CD4-positive, alpha-beta memory T cell (primary cell): ENCODE results near the gene ACSS1. TPM values are rescaled to one million over a fixed set of nuclear protein-coding genes. Genes with fewer than 3 reads are reported as not detected.
A peak's percentile ranks its signal among the peaks of the same experiment; 100 is the strongest.

Experiments used
- CTCF ChIA-PET: fragments of 350-600 bp; sonication (Branson Sonifier 250); formaldehyde crosslinking; loops from one replicate; lab custom pipeline; 2021; ENCODE audit warnings: inconsistent platforms; ENCODE audit not compliant: partially characterized antibody; lab: Charles Lee
- POLR2A ChIA-PET: fragments of 350-600 bp; sonication (Branson Sonifier 250); formaldehyde crosslinking; loops from one replicate; lab custom pipeline; 2021; ENCODE audit not compliant: partially characterized antibody; lab: Charles Lee
- DNase-seq, 5 donors: peaks; one replicate each; pipeline versions ENCODE4 v3.0.0 to v3.0.0-alpha.2; 2020 to 2022; ENCODE audit warnings: mixed read lengths in 1 of 5
- H3K27ac ChIP-seq: one replicate; pipeline ENCODE4 v1.7.0; 2013; ENCODE audit warnings: low read depth, low read length
- H3K27me3 ChIP-seq: 2 replicates; pipeline ENCODE4 v1.7.0; 2013; ENCODE audit warnings: mild to moderate bottlenecking, low read length, moderate library complexity; ENCODE audit not compliant: insufficient read depth
- H3K36me3 ChIP-seq: 2 replicates; pipeline ENCODE4 v1.7.0; 2013; ENCODE audit warnings: mild to moderate bottlenecking, low read length, moderate library complexity; ENCODE audit not compliant: insufficient read depth
- H3K4me1 ChIP-seq: 2 replicates; pipeline ENCODE4 v1.7.0; 2013; ENCODE audit warnings: mild to moderate bottlenecking, low read length, moderate library complexity; ENCODE audit not compliant: insufficient read depth
- H3K4me3 ChIP-seq, 2 donors: one replicate each; pipeline ENCODE4 v1.7.0; 2013; ENCODE audit warnings: low read length in 2 of 2, mild to moderate bottlenecking in 1 of 2
- H3K9me3 ChIP-seq, 2 donors: one replicate each; pipeline ENCODE4 v1.7.0; 2013; ENCODE audit warnings: low read length in 2 of 2, control low read depth in 1 of 2; ENCODE audit not compliant: control insufficient read depth in 1 of 2
- H3K27ac Mint-ChIP-seq, 7 donors: one replicate each; pipeline ENCODE4 v1.8.0; 2020 to 2021; ENCODE audit warnings: mixed read lengths in 7 of 7, mild to moderate bottlenecking in 6 of 7, inconsistent platforms in 3 of 7, moderate library complexity in 3 of 7
- H3K27me3 Mint-ChIP-seq, 2 donors: one replicate each; pipeline ENCODE4 v1.8.0; 2020 to 2021; ENCODE audit warnings: mixed read lengths in 2 of 2
- H3K36me3 Mint-ChIP-seq, 2 donors: one replicate each; pipeline ENCODE4 v1.8.0; 2020 to 2021; ENCODE audit warnings: mixed read lengths in 2 of 2, inconsistent platforms in 1 of 2, mild to moderate bottlenecking in 1 of 2
- H3K4me1 Mint-ChIP-seq, 4 donors: one replicate each; pipeline ENCODE4 v1.8.0; 2020 to 2021; ENCODE audit warnings: mixed read lengths in 4 of 4, mild to moderate bottlenecking in 1 of 4
- H3K4me3 Mint-ChIP-seq, 8 donors: one replicate each; pipeline ENCODE4 v1.8.0; 2020 to 2021; ENCODE audit warnings: mixed read lengths in 8 of 8, mild to moderate bottlenecking in 7 of 8, moderate library complexity in 6 of 8, inconsistent platforms in 3 of 8
- H3K9me3 Mint-ChIP-seq, 8 donors: one replicate each; pipeline ENCODE4 v1.8.0; 2020 to 2021; ENCODE audit warnings: mixed read lengths in 8 of 8, mild to moderate bottlenecking in 5 of 8, inconsistent platforms in 3 of 8, moderate library complexity in 1 of 8
- intact Hi-C: fragments of 100-400 bp; cut with micrococcal nuclease; formaldehyde crosslinking; loops from one replicate; pipeline ENCODE4 v1.15.1; 2023
- polyA plus RNA-seq, 2 donors: library from polyadenylated mRNA; unstranded; fragments of 300-500 nt; fragmentation: Illumina TruSeq; gene quantifications; one replicate each; pipeline ENCODE4 v1.2.3, GENCODE V29; 2021
- total RNA-seq, 2 experiments: library from RNA; stranded (reverse); gene quantifications; one replicate each; pipeline ENCODE4 v1.2.3, GENCODE V29; 2021

Gene ACSS1
- total and polyA plus RNA-seq, 4 experiments from 2014 or later, result 44.6 to 56.5 (median 51.3) TPM

DNA sequence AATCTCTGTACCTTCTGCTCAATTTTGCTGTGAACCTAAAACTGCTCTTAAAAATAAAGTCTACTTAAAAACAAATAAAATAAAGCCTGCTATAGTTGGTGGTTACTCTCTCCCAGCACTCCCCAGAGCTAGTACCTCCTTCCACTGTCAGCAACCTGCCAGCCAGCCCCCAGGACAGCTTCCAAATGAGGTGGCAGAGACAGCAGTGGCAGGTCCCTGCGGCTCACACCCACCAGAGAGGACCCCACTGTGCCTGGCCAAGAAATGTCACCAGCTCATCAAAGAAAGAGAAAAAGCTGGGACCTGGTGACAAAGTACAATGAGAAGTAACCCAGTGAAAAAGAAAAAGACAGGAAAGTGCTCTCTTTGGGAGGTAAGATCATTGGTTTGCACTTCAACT, 80.6 kb downstream of the ACSS1 start:
- Mint-ChIP-seq H3K27ac (peak overlapping the region in 1 of 7 donors; percentile 22), H3K9me3 (peaks cover 0 to 14% (median 6%) of the 10 kb centered on the region in 8 donors), H3K27me3 (no peaks in the 10 kb centered on the region), H3K4me1 (peaks cover 7 to 37% (median 22%) of the 10 kb centered on the region in 4 donors), H3K4me3 (no peak overlapping the region), H3K36me3 (peaks cover 86 to 91% of the 10 kb centered on the region in 2 donors)
- peaks cover 29% of the 10 kb centered on the region for H3K36me3 ChIP-seq
- POLR2A ChIA-PET, result no interaction called here
- CTCF ChIA-PET, result no interaction called here
- H3K27me3 ChIP-seq, result no peaks in the 10 kb centered on the region
- peaks cover 4% of the 10 kb centered on the region for H3K4me1 ChIP-seq
- H3K27ac ChIP-seq, result no peak overlapping the region
- no peak overlapping the region for H3K4me3 ChIP-seq
- no peaks in the 10 kb centered on the region for H3K9me3 ChIP-seq
- intact Hi-C loops, result no loop called here
- no peak for DNase-seq

DNA sequence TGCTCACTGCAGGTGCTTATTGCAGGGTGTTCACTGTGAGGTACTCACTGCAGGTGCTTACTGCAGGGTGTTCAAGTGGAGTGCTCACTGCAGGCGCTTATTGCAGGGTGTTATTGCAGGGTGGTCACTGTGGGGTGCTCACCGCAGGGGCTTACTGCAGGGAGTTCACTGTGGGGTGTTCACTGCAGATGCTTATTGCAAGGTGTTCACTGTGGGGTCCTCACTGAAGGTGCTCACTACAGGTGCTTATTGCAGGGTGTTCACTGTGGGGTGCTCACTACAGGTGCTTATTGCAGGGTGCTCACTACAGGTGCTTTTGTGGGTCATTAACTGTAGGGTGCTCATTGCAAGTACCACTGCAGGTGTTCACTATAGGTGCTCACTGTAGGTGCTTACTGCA, 85.6 kb downstream of the ACSS1 start:
- Mint-ChIP-seq H3K27me3 (no peaks in the 10 kb centered on the region), H3K4me1 (peaks cover 0 to 15% (median 5%) of the 10 kb centered on the region in 4 donors), H3K9me3 (peaks cover 0 to 8% (median 5%) of the 10 kb centered on the region in 8 donors), H3K36me3 (peaks cover 77 to 95% of the 10 kb centered on the region in 2 donors), H3K27ac (no peak overlapping the region), H3K4me3 (no peak overlapping the region)
- H3K36me3 ChIP-seq, result peaks cover 58% of the 10 kb centered on the region
- CTCF ChIA-PET, result no interaction called here
- POLR2A ChIA-PET, result no interaction called here
- no peaks in the 10 kb centered on the region for H3K27me3 ChIP-seq
- no peak overlapping the region for H3K4me3 ChIP-seq
- intact Hi-C loops, result no loop called here
- DNase-seq, result no peak
- H3K27ac ChIP-seq, result no peak overlapping the region
- no peaks in the 10 kb centered on the region for H3K9me3 ChIP-seq
- no peaks in the 10 kb centered on the region for H3K4me1 ChIP-seq

DNA sequence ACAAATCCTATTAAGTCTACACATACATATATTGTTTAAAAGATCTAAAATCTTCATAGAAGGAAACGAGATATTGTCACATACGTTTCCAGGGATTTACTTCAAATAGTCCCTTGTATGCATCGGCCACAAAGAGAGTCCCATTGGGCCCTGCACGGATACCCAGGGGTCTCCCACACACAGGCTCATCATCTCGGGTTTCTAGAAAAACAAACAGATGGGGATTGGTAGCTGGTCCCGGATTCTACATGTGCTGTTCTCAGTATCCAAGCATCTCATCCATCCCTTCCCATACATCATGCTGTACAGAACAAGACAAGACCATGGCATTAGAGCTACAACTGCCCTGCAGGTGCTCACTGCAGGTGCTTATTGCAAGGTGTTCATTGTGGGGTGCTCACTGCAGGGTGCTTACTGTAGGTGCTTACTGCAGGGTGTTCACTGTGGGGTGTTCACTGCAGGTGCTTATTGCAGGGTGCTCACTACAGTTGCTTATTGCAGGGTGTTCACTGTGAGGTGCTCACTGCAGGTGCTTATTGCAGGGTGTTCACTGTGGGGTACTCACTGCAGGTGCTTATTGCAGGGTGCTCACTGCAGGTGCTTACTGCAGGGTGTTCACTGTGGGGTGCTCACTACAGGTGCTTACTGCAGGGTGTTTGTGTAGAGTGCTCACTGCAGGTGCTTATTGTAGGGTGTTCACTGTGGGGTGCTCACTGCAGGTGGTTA, 86.4 kb downstream of the ACSS1 start:
- no peak overlapping the region for H3K4me3 ChIP-seq
- H3K27me3 Mint-ChIP-seq, result no peaks in the 10 kb centered on the region
- H3K27me3 ChIP-seq, result no peaks in the 10 kb centered on the region
- POLR2A ChIA-PET, result no interaction called here
- H3K4me3 Mint-ChIP-seq, result no peak overlapping the region
- intact Hi-C loops, result no loop called here
- no peak overlapping the region for H3K27ac ChIP-seq
- peak overlapping the region in 1 of 7 donors; percentile 37 for H3K27ac Mint-ChIP-seq
- no peaks in the 10 kb centered on the region for H3K9me3 ChIP-seq
- DNase-seq, result no peak
- peaks cover 0 to 7% (median 4%) of the 10 kb centered on the region in 8 donors for H3K9me3 Mint-ChIP-seq
- H3K4me1 Mint-ChIP-seq, result peaks cover 0 to 11% (median 4%) of the 10 kb centered on the region in 4 donors
- H3K36me3 ChIP-seq, result peaks cover 60% of the 10 kb centered on the region
- H3K4me1 ChIP-seq, result no peaks in the 10 kb centered on the region
- CTCF ChIA-PET, result no interaction called here
- peaks cover 71 to 90% of the 10 kb centered on the region in 2 donors for H3K36me3 Mint-ChIP-seq

DNA sequence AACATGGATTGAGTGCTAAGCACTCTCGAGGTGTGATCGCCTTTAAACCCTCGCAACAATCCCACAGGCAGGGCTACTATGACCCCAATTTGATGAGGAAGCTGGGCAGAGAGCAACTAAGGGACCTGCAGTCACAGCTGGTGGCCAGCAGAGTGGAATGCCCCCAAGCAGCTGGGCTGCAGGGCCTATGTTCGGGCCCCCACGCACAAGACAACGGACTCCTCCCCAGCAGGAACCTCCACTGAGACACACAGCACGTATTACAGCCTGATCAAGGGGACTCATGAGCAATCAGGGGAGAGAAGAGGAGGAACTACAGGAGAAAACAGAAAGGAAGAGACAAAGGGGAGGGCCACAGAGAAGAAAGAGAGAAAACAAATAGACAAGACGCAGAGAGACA, 87.2 kb downstream of the ACSS1 start:
- Mint-ChIP-seq H3K27ac (peak overlapping the region in 2 of 7 donors; percentile 4 to 66), H3K4me3 (no peak overlapping the region), H3K9me3 (no peaks in the 10 kb centered on the region), H3K36me3 (peaks cover 70 to 90% of the 10 kb centered on the region in 2 donors), H3K4me1 (peaks cover 0 to 8% (median 2%) of the 10 kb centered on the region in 4 donors), H3K27me3 (no peaks in the 10 kb centered on the region)
- no peaks in the 10 kb centered on the region for H3K4me1 ChIP-seq
- H3K4me3 ChIP-seq, result no peak overlapping the region
- CTCF ChIA-PET, result no interaction called here
- H3K36me3 ChIP-seq, result peaks cover 68% of the 10 kb centered on the region
- intact Hi-C loops, result no loop called here
- H3K27ac ChIP-seq, result no peak overlapping the region
- H3K27me3 ChIP-seq, result no peaks in the 10 kb centered on the region
- no peak for DNase-seq
- POLR2A ChIA-PET, result no interaction called here
- no peaks in the 10 kb centered on the region for H3K9me3 ChIP-seq

DNA sequence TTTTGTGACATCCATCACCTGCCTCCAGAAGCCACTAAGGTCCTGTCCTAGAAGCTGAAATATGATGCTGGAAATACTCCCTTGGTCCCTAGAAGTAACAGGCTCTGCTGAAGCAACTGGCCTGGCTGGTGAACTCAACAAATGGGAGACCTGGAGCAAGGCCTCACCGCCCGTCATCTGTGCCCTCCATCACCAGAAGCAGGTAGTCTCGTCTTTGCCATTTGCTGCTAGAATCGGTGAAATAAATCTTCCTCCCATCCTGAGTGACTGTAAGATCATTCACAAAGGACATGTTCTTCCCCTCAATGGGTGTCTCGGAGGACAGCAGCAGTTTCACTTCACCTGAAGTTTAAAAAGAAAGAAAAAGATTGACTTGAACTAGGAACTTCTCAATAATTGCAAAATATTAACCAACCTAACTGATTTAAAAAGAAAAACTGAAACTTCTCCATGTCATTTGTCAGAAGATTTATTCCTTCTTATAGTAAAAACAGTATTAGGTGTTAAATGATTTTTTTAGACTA, 87.8 kb downstream of the ACSS1 start:
- DNase-seq, result no peak
- H3K4me3 Mint-ChIP-seq, result no peak overlapping the region
- no peaks in the 10 kb centered on the region for H3K4me1 ChIP-seq
- H3K9me3 ChIP-seq, result no peaks in the 10 kb centered on the region
- CTCF ChIA-PET, result no interaction called here
- peaks cover 0 to 4% (median 2%) of the 10 kb centered on the region in 4 donors for H3K4me1 Mint-ChIP-seq
- H3K4me3 ChIP-seq, result no peak overlapping the region
- intact Hi-C loops, result no loop called here
- H3K27me3 ChIP-seq, result no peaks in the 10 kb centered on the region
- POLR2A ChIA-PET, result no interaction called here
- no peak overlapping the region for H3K27ac ChIP-seq
- no peaks in the 10 kb centered on the region for H3K27me3 Mint-ChIP-seq
- peaks cover 73% of the 10 kb centered on the region for H3K36me3 ChIP-seq
- H3K27ac Mint-ChIP-seq, result peak overlapping the region in 5 of 7 donors; percentile 15 to 66 (median 57)
- peaks cover 70 to 90% of the 10 kb centered on the region in 2 donors for H3K36me3 Mint-ChIP-seq
- H3K9me3 Mint-ChIP-seq, result no peaks in the 10 kb centered on the region

DNA sequence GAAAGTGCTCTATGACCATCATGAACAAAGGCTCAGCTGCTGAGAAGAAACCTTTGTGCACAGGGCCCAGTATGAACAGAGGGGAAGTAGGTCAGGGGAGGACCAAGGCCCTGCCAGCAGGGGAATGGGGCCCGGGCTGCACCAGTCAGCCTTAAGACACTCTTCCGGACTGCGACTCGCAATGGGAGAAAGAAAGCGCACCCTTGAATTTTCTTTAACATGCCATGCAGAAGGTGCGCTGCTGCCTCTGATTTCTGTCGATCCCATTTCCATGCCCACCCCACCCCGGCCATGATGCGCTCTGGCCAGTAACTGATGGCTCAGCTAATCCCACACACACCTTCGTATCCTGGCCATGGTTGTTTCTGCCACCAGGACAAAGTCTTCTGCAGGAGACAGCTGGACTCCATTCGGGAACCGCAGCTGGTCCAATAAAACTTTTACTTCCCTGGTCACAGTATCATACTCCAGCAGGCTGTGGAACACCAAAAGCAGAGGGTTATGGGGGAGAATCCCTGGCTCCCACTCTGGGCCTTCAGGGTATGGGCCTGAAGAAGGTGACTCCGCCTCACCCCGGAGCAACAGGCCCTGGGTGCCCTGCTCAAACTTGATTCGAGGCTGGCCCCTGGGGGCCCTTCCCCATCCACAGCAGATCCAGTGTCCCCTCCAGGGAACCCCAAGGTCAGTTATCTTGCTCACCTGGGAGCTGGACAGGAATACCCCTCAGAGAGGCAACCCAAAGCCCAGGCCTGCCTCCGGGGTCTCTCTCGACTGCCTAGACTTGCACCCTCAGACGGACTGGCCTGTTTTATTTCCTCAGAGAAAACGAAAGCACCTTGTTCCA, 88.5 kb downstream of the ACSS1 start:
- intact Hi-C loops, result no loop called here
- H3K27ac ChIP-seq, result no peak overlapping the region

DNA sequence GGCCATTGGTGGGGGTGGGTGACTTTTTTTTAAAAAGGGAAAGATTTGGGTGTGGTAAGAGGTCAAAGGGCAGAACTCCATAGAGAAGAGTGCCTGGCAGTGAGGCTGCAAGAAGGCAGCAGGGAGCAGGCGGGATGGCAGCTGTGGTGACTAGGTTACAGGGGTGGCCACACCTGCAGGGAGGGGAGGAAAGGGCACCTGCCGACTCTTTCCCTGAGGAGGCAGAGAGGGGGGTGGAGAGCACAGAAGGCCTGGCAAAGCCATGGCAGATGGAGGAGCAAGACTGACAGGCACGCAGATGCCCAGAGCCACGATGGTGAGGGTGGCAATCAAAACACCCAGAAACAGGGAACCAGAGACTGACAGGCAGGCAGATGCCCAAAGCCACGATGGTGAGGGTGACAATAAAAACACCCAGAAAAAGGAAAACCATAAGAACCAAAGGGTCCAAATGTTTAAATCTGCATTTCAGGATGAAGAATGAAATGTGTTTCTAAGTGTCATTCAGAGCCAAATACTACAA, 89.6 kb downstream of the ACSS1 start:
- Histone ChIP-seq H3K27me3 (no peaks in the 10 kb centered on the region), H3K27ac (no peak overlapping the region), H3K4me1 (no peaks in the 10 kb centered on the region), H3K36me3 (peaks cover 85% of the 10 kb centered on the region), H3K9me3 (no peaks in the 10 kb centered on the region), H3K4me3 (no peak overlapping the region)
- Mint-ChIP-seq H3K4me1 (peaks cover 0 to 6% (median 3%) of the 10 kb centered on the region in 4 donors), H3K27ac (peak overlapping the region in 2 of 7 donors; percentile 84 to 89), H3K4me3 (peak overlapping the region in 1 of 8 donors; percentile 48), H3K9me3 (no peaks in the 10 kb centered on the region), H3K36me3 (peaks cover 71 to 93% of the 10 kb centered on the region in 2 donors), H3K27me3 (no peaks in the 10 kb centered on the region)
- ChIA-PET CTCF (no interaction called here), POLR2A (no interaction called here)
- intact Hi-C loops, result no loop called here
- DNase-seq, result no peak

More for the DNA sequence above, 88.5 kb downstream of the ACSS1 start:
- ChIA-PET POLR2A (no interaction called here), CTCF (no interaction called here)
- Histone ChIP-seq H3K9me3 (no peaks in the 10 kb centered on the region), H3K36me3 (peaks cover 78% of the 10 kb centered on the region), H3K4me1 (no peaks in the 10 kb centered on the region), H3K27me3 (no peaks in the 10 kb centered on the region), H3K4me3 (no peak overlapping the region)
- Mint-ChIP-seq H3K9me3 (no peaks in the 10 kb centered on the region), H3K27me3 (no peaks in the 10 kb centered on the region), H3K27ac (peak overlapping the region in 2 of 7 donors; percentile 65 to 66), H3K4me3 (no peak overlapping the region), H3K36me3 (peaks cover 74 to 91% of the 10 kb centered on the region in 2 donors), H3K4me1 (peaks cover 0 to 5% (median 2%) of the 10 kb centered on the region in 4 donors)
- no peak for DNase-seq
